Endodermal cell (in vitro differentiated cells): Measurements from ENCODE around the gene ZYG11B. TPM values are rescaled to one million over a fixed set of nuclear protein-coding genes. Genes with fewer than 3 reads are reported as not detected.

Experiments used
- DNase-seq: peaks from one replicate; pipeline ENCODE4 v3.0.0-alpha.2; 2017
- H3K27ac ChIP-seq: 2 replicates; pipeline ENCODE4 v1.5.1; 2013; ENCODE audit warnings: mild to moderate bottlenecking, low read depth, low read length, moderate library complexity
- H3K27me3 ChIP-seq: 2 replicates; pipeline ENCODE4 v1.6.1; 2013; ENCODE audit warnings: mild to moderate bottlenecking, low read length, moderate library complexity; ENCODE audit not compliant: insufficient read depth, control insufficient read depth, poor library complexity, severe bottlenecking
- H3K36me3 ChIP-seq: 2 replicates; pipeline ENCODE4 v1.7.0; 2013; ENCODE audit warnings: mild to moderate bottlenecking, low read length, moderate library complexity; ENCODE audit not compliant: control insufficient read depth, insufficient read depth
- H3K4me1 ChIP-seq: one replicate; pipeline ENCODE4 v1.7.0; 2013; ENCODE audit warnings: low read length; ENCODE audit not compliant: control insufficient read depth, insufficient read depth
- H3K4me3 ChIP-seq: 2 replicates; pipeline ENCODE4 v1.5.1; 2013; ENCODE audit warnings: mild to moderate bottlenecking, low read length, moderate library complexity
- H3K9ac ChIP-seq: 2 replicates; pipeline ENCODE4 v1.6.1; 2013; ENCODE audit warnings: mild to moderate bottlenecking, low read length, moderate library complexity; ENCODE audit not compliant: poor library complexity, severe bottlenecking; ENCODE audit errors: extremely low read depth
- H3K9me3 ChIP-seq: 2 replicates; pipeline ENCODE4 v1.6.1; 2013; ENCODE audit warnings: mild to moderate bottlenecking, low read length, moderate library complexity; ENCODE audit not compliant: control insufficient read depth
- H3K27ac Mint-ChIP-seq: 2 replicates; pipeline ENCODE4 v1.8.0; 2020; ENCODE audit warnings: mixed read lengths
- H3K27me3 Mint-ChIP-seq: 2 replicates; pipeline ENCODE4 v1.8.0; 2021; ENCODE audit warnings: mild to moderate bottlenecking, mixed read lengths; ENCODE audit not compliant: insufficient read depth
- H3K36me3 Mint-ChIP-seq: 2 replicates; pipeline ENCODE4 v1.8.0; 2020; ENCODE audit warnings: low read depth, mixed read lengths
- H3K4me1 Mint-ChIP-seq: 2 replicates; pipeline ENCODE4 v1.8.0; 2020; ENCODE audit warnings: mixed read lengths
- H3K4me3 Mint-ChIP-seq: 2 replicates; pipeline ENCODE4 v1.8.0; 2020; ENCODE audit warnings: mild to moderate bottlenecking, moderate library complexity, mixed read lengths
- H3K9me3 Mint-ChIP-seq: 2 replicates; pipeline ENCODE4 v1.8.0; 2020; ENCODE audit warnings: mild to moderate bottlenecking, mixed read lengths
- CTCF ChIP-seq: fragments of 200-600 bp; sonication (generic); conservative IDR thresholded peaks from 2 replicates; pipeline ENCODE4 v1.5.0; 2021; ENCODE audit warnings: antibody characterized with exemption, mild to moderate bottlenecking
- WGBS, 2 experiments: methylation state at CpG; one replicate each; pipeline versions ENCODE4 v1.1.5 to v1.1.7; 2013; ENCODE audit warnings: missing lambda C conversion rate in 2 of 2, mixed read lengths in 1 of 2; ENCODE audit not compliant: insufficient coverage in 1 of 2, insufficient read length in 1 of 2; 5-methylcytosine and 5-hydroxymethylcytosine counted together
- total RNA-seq, 2 donors: library from RNA; stranded (reverse); fragmentation: NEBNext Ultra II Directional in 1 of 2; extraction: Animal tissue kit (Norgen Biotek cat#: 25700) in 1 of 2; gene quantifications; 2 replicates in 1 of 2; 3 replicates in 1 of 2; pipeline ENCODE4 v1.2.1, GENCODE V29; 2021

The ZYG11B gene
- total RNA-seq, 2 donors from 2014 or later = 24.8 to 30.2 TPM

GRCh38 chr1:52759908-52760307 lies 33.7 kb downstream of the ZYG11B start:
- Mint-ChIP-seq H3K4me1 (peaks cover 4% of the 10 kb centered on the region), H3K27me3 (no peaks in the 10 kb centered on the region), H3K36me3 (peaks cover 21% of the 10 kb centered on the region), H3K4me3 (no peak overlapping the region), H3K27ac (no peak overlapping the region), H3K9me3 (no peaks in the 10 kb centered on the region)
- Histone ChIP-seq H3K9ac (no peak overlapping the region), H3K27ac (no peak overlapping the region), H3K4me1 (no peaks in the 10 kb centered on the region), H3K9me3 (no peaks in the 10 kb centered on the region), H3K36me3 (peaks cover 19% of the 10 kb centered on the region), H3K27me3 (no peaks in the 10 kb centered on the region), H3K4me3 (no peak overlapping the region)
- WGBS, 2 experiments = 95 to 100% methylated on average over 5 to 10 of the region's 10 CpGs
- no peak for TF ChIP-seq CTCF
- DNase-seq = no peak

- Histone ChIP-seq H3K27ac (no peak overlapping the region), H3K36me3 (peaks cover 26% of the 10 kb centered on the region), H3K4me1 (no peaks in the 10 kb centered on the region), H3K9me3 (no peaks in the 10 kb centered on the region), H3K27me3 (no peaks in the 10 kb centered on the region), H3K9ac (no peak overlapping the region), H3K4me3 (no peak overlapping the region)
- WGBS, 2 experiments = 90 to 91% methylated on average over 2 to 4 of the region's 4 CpGs
- TF ChIP-seq CTCF = no peak
- H3K36me3 Mint-ChIP-seq = peaks cover 24% of the 10 kb centered on the region
- no peaks in the 10 kb centered on the region for H3K27me3 Mint-ChIP-seq
- H3K27ac Mint-ChIP-seq = peak overlapping the region; percentile 44
- no peak overlapping the region for H3K4me3 Mint-ChIP-seq
- no peak for DNase-seq
- H3K4me1 Mint-ChIP-seq = peaks cover 4% of the 10 kb centered on the region
- no peaks in the 10 kb centered on the region for H3K9me3 Mint-ChIP-seq
These were observed 41.5 kb downstream of the ZYG11B start for GRCh38 chr1:52767596-52768280.

- no peak overlapping the region for H3K4me3 ChIP-seq
- WGBS, 2 experiments = 94 to 100% methylated on average over 1 to 2 of the region's 4 CpGs
These were observed 43.2 kb downstream of the ZYG11B start for GRCh38 chr1:52769346-52770033.

More at GRCh38 chr1:52769346-52770033, 43.2 kb downstream of the ZYG11B start:
- no peak for DNase-seq
- H3K9me3 Mint-ChIP-seq = no peaks in the 10 kb centered on the region
- H3K27me3 ChIP-seq = no peaks in the 10 kb centered on the region
- no peak for TF ChIP-seq CTCF
- peaks cover 31% of the 10 kb centered on the region for H3K36me3 Mint-ChIP-seq
- H3K9ac ChIP-seq = no peak overlapping the region
- H3K27ac Mint-ChIP-seq = no peak overlapping the region
- H3K27ac ChIP-seq = no peak overlapping the region
- no peak overlapping the region for H3K4me3 Mint-ChIP-seq
- no peaks in the 10 kb centered on the region for H3K9me3 ChIP-seq
- H3K4me1 Mint-ChIP-seq = peaks cover 4% of the 10 kb centered on the region
- H3K36me3 ChIP-seq = peaks cover 31% of the 10 kb centered on the region
- H3K27me3 Mint-ChIP-seq = no peaks in the 10 kb centered on the region
- no peaks in the 10 kb centered on the region for H3K4me1 ChIP-seq
